Measurements from ENCODE around the gene EDA. TPM values are rescaled to one million over a fixed set of nuclear protein-coding genes. Genes with fewer than 3 reads are reported as not detected.

The EDA gene
- total RNA-seq, 1 donor from 2014 or later, result 1.6 TPM

- DNase-seq (ENCODE audit: low read depth), result no peak
- H3K4me3 ChIP-seq (ENCODE audit: low read depth, low read length), result no peak overlapping the region
- TF ChIP-seq CTCF (conservative IDR thresholded peaks at IDR 0.05; ENCODE audit: low read depth, low read length), result no peak
Observed at GRCh38 chrX:70087857-70088630, 472.1 kb downstream of the EDA start.

GRCh38 chrX:70088751-70089150, 472.8 kb downstream of the EDA start:
- no peak for TF ChIP-seq CTCF (conservative IDR thresholded peaks at IDR 0.05; ENCODE audit: low read depth, low read length)
- DNase-seq (ENCODE audit: low read depth), result peak; percentile 18
- H3K4me3 ChIP-seq (ENCODE audit: low read depth, low read length), result no peak overlapping the region

Other genes starting within 250 kb of the EDA start
- 0.58 and 1.0 TPM in 2 replicates for gene NALF2, start 111.8 kb upstream of the EDA start, total RNA-seq